Ureter (tissue), 1 donor: ENCODE measurements around the gene NDUFAB1. TPM values are rescaled to one million over a fixed set of nuclear protein-coding genes. Genes with fewer than 3 reads are reported as not detected.
"Not testable (repeated sequence)": the region's sequence is repeated elsewhere in the genome, so short reads cannot be mapped to it uniquely, and the experiment has no call there.

Experiments
- DNase-seq: peaks from one replicate; pipeline ENCODE4 v3.0.0-alpha.2; 2020; ENCODE audit warnings: low spot score
- total RNA-seq: library from RNA; stranded (reverse); gene quantifications from one replicate; pipeline ENCODE4 v1.2.4, GENCODE V29; 2023
- donor health status: DM: yes; HTN: yes; CAD: no.

The NDUFAB1 gene
- total RNA-seq, 1 donor from 2014 or later, result 60.1 TPM

DNA sequence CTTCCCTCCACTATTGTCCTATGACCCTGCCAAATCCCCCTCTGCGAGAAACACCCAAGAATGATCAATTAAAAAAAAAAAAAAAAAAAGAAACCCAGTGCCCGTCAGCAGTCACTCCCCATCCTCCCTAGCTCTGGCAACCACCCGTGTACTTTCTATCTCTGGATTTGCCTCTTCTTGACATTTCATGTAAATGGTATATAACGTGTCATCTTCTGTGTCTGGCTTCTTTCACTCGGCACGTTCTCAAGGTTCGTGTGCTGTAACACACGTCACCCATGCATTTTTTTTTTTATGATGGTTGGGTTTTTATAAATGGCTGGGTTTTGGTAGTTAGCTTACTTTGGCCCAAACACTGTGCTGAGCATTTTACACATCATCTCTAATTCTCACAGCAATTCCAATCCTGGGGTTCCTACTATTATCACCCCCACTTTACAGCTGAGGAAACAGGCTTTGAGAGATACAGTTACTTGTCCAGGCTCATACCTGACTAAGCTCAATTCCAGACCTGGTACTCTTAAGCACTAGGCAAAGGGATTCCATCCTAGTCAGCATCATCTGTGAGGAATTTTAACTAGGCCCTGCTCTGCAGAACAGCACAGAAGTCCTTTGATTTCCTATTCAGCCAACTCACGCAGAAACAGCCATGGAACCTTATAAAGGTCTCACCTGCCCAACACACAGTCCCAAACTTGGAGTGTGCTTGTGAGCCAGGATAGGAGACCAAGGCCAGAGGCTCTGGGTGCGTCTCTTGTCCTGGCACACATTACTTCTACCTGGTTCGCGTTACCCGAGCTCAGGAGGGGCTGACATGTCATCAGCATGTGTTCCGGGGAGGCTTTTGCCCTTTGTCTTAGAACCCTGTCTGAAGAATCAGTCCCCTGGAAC, 11.7 kb downstream of the NDUFAB1 start:
- no peak for DNase-seq

DNA sequence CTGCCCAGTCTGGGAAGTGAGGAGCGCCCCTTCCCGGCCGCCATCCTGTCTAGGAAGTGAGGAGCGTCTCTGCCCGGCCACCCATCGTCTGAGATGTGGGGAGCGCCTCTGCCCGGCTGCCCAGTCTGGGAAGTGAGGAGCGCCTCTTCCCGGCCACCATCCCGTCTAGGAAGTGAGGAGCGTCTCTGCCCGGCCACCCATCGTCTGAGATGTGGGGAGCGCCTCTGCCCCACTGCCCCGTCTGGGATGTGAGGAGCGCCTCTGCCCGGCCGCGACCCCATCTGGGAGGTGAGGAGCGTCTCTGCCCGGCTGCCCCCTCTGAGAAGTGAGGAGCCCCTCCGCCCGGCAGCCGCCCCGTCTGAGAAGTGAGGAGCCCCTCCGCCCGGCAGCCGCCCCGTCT, 12.8 kb downstream of the NDUFAB1 start:
- DNase-seq, result not testable (repeated sequence)

DNA sequence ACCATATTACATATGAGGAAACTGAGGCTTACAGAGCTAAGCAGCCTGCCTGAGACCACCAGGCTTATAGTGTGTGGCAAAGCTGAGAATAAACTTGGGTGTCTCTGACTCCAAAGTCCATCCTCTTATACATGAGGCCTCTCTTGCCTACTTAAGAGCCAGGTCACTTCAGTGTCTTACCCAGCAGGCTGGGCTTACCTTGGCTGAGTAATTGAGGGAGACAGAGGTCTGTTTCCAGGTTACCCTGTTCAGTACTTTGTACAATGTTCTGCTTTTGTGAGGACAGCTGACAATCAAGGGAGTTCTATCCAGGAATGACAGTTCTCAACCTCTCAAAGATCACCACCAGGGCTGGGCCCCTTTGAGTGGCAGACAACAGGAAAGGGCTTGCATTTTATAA, 14.4 kb downstream of the NDUFAB1 start:
- DNase-seq, result no peak

DNA sequence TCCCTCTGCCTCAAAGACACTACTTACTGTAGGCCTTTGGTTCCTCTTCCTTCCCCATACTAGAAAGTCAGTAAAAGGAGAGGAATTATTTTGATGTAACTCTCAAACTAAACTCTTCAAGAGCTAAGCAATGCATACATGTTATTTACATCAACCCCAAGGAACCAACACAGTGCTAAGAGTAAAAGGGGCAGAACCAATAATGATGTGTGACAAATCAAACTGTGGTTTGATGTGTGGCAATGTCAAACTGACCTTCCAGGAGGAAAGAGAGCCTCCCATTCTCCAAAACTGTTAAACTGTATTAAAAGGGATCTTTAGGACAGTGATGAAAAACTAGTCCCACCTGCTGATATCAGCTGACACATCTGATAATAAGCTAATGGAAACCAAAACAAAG, 15.7 kb downstream of the NDUFAB1 start:
- DNase-seq, result no peak

DNA sequence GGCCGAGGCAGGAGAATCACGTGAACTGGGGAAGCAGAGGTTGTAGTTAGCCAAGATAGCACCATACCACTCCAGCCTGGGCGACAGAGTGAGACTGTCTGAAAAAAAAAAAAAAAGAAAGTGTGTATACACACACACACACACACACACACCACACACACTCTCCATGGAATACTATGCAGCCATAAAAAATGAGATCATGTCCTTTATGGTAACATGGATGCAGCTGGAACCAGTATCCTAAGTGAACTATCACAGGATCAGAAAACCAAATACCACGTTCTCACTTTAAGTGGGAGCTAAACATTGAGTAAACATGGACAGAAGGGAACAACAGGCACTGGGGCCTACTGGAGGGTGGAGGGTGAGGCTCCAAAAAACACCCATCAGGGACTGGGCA, 16.7 kb downstream of the NDUFAB1 start:
- DNase-seq, result no peak

DNA sequence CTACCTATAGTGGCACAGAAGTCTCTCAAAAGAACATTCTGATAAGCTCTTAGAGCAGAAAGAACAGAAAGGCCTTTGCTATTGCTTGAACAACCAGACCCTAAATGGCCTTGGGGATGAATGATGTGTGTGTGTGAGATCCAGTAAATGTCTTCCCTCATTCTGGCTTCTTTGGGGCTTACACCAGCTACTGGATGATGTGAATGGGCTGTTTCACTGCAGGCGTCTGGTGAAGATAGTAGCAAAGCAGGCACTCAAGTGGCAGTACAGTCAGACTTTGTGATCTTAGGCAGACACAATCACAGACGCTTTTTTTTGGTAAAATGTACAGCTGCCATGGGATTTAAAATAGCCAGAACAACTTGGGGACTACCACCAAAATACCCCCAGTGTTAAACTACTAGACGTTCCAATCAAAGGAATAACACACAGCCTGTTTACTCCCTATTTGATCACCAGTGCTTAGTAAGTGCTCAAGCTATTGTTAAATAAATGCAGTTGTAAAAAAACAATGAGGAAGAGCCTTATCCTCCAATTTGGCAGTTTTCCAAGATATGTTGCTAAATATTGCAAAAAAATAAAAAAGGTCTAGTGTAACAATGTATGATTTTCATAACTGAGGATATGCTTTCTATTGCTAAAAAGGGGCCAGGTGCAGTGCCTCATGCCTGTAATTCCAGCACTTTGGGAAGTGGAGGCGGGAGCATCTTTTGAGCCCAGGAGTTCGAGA, 17.9 kb downstream of the NDUFAB1 start:
- no peak for DNase-seq

DNA sequence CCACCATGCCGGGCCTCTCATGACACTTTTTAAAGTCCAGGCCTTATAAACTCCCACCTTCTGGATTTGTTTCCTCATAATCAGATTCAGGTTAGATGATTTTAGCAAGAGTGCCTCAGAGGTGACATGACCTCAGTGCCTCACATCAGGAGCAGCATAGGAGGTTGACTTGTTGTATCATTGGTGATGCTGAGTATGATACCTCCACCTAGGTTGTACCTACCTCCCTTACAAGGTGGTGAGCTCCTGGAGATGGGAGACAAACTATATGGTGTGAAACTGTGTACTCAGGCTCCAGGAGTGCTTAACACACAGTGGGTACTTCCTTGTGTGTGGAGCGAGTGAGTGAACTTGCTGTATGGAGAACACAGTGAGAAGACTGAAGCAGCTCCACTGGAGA, 18.6 kb downstream of the NDUFAB1 start:
- no peak for DNase-seq

DNA sequence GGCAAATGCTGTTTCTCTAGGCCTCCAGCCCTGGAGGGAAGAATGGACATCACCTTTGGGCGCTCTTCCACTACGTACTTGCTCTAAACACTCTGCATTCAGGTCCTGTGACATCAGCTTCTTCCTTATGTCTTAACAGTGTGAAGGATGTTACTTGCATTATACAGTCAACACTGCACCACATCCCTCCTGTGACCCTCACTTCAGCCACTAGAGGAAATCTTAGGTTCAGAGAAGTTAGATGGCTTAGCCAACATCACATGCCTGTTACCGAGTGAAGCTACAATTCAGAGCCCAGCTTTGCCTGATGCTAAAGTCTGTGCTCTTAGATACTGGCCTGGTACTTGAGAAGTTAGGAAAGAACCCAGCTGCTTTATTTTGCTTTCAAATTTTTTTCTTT, 20.3 kb downstream of the NDUFAB1 start:
- DNase-seq, result no peak

DNA sequence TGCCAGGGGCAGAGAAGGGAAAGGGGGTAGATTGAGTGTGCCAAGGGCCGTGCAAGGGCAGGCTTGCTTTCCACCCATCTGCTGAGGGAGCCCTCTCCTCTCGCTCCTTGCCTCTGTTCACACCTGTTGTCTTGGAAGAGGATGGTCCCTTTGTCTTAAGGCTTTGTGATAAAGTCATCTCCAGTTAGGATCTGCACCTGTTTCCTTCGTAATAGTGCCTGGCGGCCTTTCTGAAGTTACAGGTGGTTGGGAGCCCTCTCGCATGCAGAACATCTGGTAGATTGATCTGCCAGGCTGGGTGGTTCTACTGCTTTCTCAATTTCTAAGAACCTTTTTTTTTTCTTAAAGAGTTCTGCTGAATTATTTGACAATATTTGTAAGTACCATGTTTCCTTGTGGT, 22.3 kb downstream of the NDUFAB1 start:
- DNase-seq, result no peak

DNA sequence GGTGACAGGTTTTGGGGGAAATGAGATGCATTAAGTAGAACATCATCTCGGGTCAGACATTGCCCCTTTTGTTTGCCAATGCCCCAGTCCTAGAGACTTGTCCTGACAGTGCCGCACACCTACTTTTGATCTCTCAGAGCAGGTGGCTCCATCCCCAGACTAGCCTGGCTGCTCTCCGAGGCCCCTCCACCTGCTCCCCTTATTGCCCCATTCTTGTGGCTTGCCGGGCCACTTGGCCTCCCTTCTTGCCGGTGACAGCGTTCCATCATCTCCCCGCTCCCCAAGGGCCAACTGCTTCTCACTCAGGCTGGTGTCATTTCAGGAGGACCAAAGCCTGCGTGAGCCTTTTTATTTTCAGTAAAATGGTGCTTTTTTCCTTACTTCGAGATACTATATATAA, 23.7 kb downstream of the NDUFAB1 start:
- no peak for DNase-seq

DNA sequence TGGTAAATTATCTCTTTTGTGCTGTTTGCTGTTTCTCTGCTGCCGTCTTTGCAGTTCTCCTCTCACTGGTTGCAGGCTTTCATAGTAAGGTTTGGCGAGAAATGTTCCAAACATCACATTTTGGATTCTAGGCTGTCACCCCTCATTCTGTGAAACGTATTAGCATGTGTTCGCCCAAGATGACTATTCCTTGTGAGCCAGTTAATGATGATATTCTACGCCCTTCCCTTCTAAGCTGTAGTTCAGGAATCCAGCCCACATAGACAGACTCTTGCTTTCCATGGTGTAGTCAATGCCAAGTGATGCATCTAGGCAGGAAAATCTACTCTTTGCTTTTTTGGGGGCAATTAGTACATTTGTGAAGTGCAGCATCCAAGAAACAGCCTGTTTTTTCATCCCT, 24.2 kb downstream of the NDUFAB1 start:
- DNase-seq, result no peak

DNA sequence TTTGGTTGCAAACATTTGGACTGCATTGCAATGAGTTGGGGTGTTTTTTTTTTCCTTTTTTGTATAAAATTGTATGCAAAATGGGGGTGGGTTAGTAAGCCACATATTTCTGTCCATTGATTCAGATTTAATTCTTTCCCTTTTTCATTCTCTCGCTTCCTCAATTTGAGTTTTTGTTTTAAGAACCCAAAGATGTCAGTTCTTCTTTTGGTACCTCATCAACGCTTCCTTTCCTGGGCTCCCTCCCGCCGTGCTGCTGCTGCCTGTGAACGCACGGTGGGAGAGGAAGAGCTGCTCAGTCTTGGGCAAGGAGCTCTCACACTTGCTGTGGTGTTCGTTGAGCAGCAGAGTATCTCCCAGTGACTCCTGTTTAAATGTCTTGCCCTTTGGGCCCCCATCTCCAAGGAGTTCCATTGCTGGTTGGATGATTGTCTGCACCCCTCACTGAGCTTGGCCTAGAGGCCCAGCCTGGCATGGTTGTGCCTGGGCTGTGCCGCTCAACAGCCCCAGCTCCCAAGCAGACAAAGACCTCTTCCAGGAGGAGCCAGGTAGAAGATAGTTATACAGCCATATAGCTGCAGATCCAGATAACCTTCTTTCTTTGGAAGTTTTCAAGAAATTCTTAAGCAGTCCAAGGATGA, 25.0 kb downstream of the NDUFAB1 start:
- DNase-seq, result no peak

DNA sequence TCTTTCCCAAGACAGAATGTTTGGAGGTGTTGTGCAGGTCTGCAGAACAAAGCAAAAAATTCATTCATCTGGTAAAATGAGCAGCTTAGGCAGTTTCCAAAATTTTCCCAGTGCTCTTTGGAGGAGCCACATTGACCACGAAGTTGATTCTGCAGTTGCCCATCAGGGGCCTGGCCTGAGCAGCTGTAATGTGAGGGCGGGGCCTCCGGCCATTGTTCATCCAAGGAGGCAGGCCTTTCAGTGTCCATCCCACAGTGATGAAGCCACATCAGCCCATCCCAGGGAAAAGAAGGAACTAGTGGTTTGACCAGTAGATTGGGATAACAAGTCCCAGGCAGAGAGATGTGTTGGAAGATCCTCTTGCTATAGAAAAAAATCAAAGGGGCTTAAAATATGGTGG, 28.5 kb downstream of the NDUFAB1 start:
- DNase-seq, result no peak

DNA sequence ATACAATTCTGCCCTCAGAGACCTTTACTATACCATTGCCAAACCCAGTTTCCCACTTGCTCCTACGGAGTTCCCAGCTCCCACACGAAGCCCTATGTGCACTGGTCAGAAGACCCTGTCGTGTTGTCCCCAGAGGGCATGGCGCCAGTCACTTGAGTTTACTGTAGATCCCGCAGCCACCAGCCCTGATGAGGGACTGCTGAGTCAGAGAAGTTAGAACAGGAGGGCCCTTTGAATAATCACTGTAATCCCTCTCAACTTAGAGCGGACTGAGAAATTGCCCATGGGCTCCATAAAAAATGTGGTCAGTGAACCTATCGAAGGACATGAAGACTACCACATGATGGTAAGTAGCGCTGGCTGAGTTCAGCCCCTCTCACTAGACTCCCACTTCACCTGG, 29.4 kb downstream of the NDUFAB1 start:
- no peak for DNase-seq

DNA sequence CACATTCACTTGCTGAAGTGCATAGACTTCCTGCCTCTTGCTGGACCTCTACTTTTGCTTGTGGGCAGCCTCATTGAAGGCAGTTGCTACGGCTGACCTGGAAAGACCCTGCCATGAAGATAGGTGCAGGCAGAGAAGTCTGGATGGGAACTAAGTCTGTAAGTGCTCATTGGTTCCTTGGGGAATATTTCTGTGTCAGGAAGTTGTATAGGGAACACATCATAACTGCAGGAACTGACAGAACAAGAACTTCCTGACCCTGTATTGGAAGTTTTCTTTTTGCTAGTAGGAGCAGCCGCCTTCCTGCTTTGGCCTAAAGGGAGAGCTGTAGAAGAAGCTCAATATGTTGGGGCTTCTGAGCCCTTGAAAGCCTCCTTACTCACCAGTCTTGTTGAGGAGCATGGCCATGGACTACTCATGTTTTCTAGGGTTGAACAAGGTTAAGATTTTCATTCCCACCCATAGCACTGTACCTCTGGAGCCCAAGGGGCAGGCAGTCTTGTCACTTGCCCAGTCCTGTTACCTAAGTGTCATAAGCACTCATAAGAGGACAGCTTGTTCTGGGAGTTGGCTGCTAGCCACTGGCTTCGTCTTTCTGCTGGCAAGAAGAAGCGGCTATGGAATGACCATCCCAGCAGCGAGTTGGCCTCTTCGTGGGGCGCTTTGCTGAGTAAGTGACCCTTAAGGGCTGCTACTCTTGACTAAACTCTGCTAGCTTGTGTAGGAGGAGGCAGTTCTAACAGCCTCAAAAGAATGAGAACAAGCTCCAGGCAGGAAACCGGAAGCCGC, 31.3 kb downstream of the NDUFAB1 start:
- DNase-seq, result no peak

DNA sequence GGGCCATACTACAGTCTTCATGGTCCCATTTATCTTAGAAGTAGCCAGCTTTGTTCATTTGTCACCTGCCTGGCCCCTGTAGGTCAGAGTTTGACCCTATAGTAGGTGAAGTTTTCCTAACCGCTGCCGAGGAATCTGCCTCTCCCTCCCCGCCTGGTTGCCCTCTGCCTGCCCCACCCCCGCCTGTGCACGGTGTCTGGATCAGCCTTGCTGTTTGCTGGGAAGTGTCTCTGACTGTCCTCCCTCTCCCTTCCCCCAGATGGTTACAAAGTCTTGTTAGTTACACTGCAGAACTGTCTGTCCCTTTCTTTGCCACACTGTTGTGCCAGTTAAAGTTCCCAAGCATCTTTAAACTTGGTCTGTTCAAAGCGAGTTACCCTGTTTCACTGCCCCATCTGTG, 32.9 kb downstream of the NDUFAB1 start:
- no peak for DNase-seq

DNA sequence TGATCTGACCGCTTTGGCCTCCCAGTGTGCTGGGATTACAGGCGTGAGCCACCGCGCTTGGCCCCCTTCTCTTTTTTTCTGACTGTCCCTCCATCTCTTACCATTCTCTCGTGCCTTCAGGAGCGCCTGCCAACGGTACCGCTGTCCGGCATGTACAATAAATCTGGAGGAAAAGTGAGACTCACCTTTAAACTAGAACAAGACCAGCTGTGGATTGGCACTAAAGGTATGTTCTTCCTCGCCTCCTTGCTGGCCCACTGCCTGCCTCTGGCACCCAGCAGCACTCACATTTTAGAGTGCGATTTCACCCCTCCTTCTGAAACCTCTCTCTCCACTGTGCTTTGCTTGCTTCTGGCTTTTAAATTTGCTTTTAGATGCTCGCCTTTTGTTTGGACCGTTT, 33.6 kb downstream of the NDUFAB1 start:
- DNase-seq, result no peak

DNA sequence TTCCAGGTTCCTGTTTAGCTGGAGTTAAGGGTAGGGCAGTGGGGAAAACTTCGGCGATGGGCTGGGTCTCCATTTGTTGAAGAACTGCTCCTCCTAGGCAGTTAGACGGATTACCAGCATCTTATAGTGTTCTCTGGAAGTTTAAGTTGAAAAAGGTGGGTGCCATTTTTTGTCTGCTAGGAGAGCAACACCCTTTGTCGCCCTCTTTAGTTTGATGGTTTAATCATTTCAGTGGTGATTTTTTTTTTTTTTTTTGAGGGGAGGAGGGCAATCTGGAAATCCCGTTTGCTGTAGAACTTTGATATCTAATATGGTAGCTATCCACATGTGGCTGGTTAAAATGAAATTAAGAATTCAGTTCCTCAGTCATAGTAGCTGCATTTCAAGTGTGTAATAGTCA, 34.5 kb downstream of the NDUFAB1 start:
- DNase-seq, result no peak

DNA sequence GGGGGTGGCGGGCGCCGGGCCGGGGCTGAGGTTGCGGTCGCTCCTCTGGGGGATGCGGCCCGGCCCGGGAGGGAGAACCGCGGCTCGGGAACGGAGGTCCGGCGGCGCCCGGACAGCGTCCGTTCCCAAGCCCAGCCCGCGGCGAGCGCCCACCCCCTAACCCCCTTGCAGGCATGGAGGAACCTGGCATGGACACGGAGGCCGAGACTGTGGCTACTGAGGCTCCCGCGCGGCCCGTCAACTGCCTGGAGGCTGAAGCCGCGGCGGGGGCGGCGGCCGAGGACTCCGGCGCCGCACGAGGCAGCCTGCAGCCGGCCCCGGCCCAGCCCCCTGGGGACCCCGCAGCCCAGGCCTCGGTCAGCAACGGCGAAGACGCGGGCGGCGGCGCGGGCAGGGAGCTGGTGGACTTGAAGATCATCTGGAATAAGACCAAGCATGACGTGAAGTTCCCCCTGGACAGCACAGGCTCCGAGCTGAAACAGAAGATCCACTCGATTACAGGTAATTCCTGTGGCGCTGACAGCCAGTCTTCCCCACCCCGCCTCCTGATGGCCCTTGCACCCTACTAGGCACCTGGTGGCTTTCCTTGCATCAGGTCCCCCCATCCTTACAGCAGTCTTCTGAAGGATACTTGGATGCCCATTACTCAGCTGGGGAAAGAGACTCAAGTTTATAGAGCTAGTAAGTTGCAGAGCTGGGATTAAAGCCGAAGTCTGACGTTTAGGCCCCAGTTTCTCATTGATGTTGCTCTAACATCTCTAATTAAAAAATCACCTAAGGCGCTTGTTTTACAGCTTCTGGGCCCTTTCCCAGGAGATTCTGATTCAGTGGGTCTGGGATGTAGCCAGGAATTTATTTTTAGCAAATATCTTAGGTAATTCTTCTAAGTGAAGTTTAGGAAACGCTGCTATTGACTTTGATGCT, 38.1 kb downstream of the NDUFAB1 start:
- peak; percentile 46 for DNase-seq

DNA sequence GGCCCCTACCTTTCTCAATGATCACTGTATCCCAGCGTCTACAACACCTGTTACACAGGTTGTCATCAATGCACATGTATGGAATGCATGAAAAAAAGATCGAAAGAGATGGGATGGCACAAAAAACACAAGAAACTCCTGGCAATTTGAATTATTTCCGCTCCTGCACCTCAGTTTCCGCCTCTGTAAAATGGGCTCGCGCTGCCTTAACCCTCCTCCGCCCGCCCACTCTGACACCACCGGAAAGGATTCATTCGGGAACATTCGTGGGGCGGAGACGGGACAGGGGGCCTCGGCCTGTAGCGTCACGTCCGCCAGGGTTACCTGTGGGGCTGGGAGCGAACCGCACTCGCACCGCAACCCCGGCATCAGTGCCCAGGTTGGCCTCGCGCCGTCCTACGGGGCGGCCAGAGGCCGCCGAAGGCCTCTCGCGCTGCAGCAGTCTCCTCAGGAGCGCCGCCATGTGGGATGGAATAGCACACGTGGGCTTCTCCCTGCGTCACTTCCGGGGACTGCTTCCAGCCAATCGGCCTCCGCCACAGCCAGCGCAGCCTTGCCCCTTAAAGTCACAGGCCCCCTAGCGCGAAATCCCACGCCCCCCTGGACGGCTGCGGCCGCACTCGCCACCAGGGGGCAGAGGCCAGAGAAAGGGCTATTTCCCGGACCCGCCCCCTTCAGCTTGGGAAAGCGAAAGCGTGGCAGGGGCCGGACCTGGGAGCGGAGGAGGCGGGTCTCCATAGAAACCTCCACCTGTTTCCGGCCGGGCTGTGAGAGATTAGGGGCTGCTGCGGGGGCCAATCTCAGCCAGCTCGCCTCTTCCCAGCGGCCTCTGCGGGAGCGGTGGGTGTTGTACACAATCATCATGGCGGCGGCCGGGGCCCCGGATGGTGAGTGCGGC, 39.0 kb downstream of the NDUFAB1 start, which contains the start of the genes EARS2 and UBFD1:
TSS of gene EARS2 (minus strand) at position 470 of the 898 bp plus-strand sequence. CDS start at position 463, 7 bp downstream.
TSS of gene UBFD1 (plus strand) at position 847 of the 898 bp plus-strand sequence. CDS start at position 863, 16 bp downstream.
- DNase-seq, result peak; percentile 98
